Jurkat, Clone E6-1 (cell line): Measurements from ENCODE around the gene PEMT.

Experiments used
- DNase-seq: peaks from one replicate; pipeline ENCODE4 v3.0.0-alpha.2; 2011; ENCODE audit warnings: low read depth, low spot score
- H3K4me3 ChIP-seq: 2 replicates; pipeline ENCODE4 v1.5.1; 2011; ENCODE audit warnings: mild to moderate bottlenecking, low read length, control low read depth, moderate library complexity

The PEMT gene

DNA sequence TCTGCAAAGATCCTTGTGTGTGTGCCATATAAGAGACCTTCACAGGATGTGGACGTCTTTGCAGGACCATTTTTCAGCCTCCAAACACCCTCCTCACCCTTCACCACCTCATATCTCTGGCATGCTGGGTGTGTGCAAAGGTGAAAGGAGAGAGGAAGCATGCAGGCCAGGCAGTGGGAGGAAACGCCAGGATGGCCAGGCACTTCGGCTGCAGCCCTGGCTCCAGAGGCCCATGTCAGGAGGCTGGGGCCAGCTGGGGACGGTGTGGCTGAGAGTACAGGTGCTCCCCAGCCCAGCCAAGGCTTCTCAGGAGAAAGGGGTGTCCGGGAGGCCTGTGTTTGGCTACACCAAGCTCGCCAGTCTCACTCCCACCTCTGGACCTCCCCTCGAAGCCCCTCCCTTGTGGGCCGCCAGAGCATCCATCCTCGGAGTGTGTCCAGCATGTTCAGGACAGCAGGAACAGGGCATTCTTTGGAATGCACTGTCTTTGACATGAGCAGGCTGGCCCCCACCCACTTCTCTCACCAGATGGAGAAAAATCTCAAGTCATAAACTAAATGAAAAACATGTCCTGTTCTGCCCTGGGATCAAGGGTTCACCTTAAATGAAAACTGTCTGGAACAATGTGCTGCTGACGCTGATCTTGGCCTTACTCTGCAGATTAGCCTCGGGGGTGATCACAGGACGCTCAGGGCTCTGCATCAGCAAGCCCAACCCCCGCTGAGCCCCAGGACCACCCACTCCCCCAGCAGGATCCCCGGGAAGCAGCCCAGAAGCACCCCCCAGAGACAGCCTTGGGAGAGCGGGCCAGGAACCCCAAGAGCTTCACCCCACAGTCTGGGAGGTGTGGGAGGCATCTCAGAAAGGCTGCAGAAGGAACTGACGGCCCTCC lies 15.9 kb downstream of the PEMT start:
- no peak for DNase-seq

DNA sequence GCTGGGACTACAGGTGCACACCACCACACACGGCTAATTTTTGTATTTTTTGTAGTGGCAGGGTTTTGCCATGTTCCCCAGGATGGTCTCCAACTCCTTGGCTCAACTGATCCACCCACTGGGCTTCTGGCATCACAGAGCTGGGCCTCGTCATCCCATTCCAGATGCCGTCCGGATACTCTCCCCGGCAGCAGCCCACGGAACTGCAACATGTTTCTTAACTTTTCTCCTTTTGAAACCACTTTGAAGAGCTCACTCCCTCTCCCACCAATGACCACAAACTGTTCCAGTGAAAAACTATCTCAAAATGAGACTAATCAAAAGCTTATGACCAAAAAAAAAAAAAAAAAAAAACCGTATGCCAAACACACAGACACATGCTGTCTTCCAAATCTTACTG lies 17.6 kb downstream of the PEMT start:
- no peak for DNase-seq
- H3K4me3 ChIP-seq: no peak overlapping the region

More for the DNA sequence above, 15.9 kb downstream of the PEMT start:
- H3K4me3 ChIP-seq: no peak overlapping the region

DNA sequence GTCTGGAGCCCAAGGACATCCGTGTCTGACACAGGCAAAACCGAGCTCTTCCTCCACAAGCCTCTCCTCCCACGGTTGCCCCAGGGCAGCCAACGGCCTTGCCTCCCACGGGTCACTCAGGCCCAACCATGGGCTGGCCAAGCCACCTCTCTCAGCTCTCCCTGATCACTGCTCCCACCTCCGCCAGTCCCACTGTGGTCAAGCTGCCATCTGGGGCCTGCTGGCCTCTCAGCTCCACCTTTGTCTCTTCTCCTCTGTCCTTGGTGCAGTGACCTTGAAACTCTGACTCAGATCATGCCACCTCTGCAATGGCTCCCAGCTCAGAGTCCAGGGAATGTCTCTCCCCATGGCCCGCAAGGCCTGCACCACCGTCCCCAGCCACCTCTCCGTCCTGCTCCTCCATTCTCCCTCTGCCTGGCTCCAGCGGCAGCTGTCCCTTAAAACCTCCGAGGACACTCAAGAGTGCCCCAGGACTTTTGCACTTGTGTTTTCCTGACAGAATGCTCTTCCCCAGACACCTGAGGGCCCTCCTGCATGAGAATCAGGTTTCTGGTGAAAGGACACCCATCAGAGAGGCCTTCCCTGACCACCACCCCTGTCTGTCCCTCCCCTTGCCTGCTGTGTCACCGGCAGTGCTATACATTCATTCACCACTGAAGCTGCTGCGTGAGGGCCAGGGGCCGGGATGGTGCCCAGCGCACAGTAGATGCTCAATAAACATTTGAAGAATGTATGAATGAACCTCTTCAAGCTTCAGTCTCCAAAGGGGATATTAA lies 19.3 kb downstream of the PEMT start:
- DNase-seq: no peak
- H3K4me3 ChIP-seq: no peak overlapping the region

DNA sequence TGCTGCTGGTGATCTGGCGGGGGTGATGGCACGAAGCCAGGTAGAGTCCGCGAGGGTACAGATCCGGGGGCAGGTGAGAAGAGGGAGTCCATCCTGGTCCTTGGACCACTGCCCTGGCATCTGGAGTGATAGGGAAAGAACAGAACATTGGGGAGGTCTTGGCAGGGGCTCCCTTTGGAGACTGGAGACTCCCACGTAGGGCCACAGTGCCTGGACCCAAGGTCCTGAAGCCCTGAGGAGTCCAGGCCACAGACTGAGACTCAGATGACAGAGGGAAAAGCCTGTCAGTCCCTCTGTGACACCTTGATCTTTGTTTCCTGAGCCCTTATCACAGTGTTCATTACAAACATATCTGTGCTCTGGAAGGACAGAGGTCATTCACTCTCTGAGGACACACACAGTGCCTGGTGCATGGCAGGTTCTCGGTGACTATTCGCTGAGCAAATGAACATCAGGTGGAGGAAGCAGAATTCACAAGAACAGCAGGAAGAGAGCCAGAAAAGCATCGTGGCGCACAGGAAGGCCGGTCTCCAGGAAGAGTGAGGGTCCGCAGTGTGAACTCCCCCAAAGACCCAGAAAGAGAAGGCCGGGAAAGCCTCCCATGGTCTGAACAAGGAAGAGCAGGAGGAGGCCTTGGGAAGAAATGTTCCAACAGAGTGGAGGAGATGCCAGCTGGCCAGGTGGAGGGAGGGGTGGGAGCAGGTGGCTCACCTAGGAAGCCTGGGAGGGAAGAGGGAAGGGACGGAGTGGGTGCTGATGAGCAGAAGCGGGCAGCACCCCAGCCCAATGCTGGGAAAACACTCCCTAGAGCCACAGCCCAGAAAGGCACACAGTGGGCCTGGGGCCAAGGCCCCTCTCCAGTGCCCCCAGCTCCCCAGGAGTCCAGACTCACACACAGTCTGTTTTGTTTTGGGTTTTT lies 20.5 kb downstream of the PEMT start:
- no peak overlapping the region for H3K4me3 ChIP-seq
- DNase-seq: no peak

DNA sequence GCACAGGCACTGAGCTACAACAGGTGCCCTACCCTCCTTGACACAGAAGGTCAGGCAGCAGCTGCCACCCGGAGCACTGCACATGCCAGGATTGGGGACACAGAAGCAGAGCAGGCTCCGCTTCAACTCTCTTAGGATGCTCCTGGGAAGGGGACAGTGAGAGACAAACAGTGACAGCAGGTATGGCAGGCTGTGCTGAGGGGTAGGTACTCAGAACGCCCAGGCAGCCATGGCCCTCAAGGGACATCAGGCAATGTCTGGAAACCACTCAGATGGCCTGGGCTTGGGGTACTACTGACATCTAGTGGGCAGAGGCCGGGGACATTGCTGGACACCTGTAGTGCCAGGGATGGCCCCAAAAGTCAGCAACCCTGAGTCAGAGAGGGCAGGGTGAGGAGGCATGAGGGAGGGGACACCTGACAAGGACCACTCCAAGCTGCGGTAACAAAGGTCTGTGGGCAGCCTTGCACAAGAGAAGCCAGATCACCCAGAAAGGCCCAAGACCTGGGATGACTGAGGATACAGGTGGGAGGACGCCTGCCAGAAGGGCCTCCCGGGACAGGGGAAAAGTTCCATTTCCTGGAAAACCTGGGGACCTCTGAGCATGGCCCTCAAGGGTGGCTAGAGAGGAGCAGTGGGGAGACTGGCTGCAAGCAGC lies 21.2 kb downstream of the PEMT start:
- no peak overlapping the region for H3K4me3 ChIP-seq
- no peak for DNase-seq

DNA sequence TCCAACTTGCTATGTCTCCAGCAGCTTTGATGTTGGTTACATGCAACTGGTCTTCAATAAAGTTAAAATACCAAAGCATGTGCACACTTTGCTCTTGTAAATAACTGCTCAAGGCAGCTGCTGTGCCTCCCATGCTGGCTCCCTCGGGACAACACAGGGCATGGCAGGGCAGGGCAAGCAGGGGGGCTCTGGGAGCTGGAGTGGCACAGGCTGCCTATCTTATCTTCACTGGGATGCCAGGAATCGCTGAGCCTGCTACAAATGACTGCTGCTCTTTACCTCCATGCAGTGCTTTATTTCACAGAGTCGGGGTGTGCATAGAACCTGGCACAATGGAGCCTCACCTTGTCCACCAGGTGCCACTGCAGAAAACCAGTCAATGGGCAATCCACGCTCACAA lies 21.8 kb downstream of the PEMT start:
- no peak for DNase-seq
- H3K4me3 ChIP-seq: no peak overlapping the region

DNA sequence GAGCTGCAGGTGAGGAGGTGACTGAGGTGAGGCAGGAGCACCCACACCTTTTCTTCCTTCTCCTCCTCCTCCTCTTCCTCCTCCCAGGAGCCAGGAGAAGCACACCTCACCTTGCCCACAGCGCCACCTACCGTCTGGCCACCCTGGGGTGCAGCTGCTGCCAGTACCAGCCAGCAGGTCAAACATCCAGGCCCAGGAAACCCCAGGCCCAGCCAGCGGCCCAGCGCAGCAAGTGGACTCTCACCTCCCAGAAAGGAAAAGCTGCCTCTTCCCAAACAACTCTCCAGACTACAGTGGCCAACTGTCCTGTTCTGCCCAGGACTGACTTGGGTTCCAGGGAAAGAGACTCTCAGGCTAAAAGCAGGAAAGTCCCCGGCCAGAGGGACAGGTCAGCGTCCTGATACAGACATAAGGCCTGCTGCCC lies 22.7 kb downstream of the PEMT start:
- no peak for DNase-seq

DNA sequence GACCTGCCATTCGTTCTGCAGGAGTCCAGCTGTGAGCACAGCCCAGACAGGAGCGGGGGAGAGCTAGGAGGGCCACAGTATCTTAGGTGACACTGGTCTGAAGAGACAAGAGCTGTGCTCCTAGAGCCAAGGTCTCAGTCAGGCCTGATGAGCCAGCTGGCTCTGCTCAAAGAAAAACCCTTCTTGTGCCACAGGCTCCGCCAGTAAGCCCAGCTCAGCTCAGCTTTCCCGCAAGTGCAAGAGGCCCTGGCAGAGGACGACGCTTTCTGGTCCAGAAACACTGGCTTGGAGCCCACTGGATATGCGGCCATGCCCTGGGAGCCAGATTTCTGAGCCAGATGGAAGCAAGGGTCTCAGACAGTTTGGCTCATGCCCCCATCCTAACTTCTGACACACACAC lies 23.9 kb downstream of the PEMT start:
- no peak overlapping the region for H3K4me3 ChIP-seq
- DNase-seq: no peak

More for the DNA sequence above, 22.7 kb downstream of the PEMT start:
- no peak overlapping the region for H3K4me3 ChIP-seq

DNA sequence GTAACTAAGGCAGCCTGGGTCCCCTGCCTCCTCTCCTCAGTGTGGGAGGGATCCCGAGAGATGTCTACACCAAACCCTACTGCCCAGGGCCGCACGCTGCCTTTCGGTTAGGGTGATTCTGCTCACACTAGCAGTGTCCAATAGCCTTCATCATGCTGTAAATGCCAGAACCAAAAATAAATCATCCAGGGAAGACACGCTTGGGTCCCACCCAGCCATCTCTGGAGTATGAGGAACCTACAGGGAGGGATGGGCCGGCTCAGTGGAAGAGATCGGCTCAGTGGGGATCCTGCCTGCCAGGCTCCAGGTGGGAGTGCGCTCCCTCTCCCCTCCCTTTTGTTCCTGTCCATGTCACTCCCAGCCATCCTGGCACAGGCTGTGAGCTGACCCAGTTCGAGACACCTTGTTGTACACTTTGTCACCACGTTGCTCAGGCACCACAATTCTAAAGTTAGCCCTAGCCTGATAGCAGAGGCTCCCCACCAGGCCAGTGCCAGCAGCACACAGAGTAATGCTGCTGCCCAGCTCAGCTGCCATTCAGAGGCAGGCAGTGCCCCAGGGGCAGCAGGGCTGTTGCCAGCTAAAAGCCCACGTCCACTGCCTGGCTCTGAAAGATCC lies 24.5 kb downstream of the PEMT start:
- no peak for DNase-seq
- no peak overlapping the region for H3K4me3 ChIP-seq

DNA sequence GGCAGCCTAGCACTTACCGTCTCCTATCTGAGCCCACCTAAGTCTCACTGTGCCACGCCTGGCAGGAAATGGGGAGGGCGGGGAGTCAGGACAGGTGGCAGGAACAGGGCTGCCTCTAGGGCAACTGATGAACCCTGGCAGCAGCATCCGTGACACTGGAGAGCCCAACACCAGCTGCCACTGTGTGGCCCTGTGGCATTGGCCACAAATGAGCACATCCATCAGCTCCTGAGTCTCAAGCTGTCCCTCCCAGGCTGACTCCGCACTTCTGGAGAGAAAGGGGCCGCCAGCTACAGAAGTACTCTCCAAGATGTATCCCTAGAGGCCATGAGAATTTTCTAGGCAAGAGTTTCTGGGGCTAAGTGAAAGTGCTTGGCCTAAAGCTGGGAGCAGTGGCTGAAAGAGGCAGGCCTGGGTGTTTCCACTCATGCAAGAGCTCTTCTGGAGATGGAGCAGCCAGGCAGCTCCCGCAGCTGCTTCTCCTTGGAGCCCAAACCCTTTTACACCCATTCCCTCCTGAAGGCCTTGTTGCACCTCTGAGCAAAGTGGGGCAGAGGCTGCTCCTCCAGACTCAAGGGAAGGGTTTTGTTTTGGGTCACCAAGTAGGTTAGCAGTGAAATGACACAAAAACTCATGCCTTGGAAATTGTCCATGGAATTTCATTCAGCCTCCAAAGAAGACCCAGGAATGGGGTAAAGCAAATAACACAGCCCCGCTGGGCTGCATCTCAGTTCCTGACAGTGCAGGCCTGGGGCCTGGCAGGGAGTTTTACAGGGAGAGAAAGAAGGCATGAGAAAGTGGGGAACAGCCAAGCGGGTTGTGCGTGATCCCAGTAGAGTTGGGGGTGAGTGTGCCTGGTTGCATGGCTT lies 25.8 kb downstream of the PEMT start:
- peak; percentile 19 for DNase-seq

DNA sequence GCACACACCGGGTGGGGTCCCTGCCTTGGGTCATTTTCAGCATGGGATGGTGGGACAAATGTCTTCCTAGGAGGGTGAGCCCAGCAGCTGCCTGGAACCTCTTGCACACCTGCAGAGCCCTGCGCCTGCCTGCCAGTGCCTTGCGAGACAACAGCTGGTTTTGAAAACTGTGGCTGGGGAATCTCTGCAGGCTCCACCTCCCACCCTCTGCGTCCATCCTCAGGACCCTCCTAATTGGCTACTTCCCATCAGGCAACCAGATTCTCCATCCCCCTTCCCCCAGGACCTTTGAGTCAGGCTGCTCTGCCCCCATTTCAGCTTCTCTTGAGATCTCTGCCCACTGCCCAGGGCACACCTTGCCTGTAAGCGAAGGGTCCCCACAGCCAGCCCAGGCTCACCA lies 26.6 kb downstream of the PEMT start:
- no peak for DNase-seq

More for the DNA sequence above, 25.8 kb downstream of the PEMT start:
- no peak overlapping the region for H3K4me3 ChIP-seq

DNA sequence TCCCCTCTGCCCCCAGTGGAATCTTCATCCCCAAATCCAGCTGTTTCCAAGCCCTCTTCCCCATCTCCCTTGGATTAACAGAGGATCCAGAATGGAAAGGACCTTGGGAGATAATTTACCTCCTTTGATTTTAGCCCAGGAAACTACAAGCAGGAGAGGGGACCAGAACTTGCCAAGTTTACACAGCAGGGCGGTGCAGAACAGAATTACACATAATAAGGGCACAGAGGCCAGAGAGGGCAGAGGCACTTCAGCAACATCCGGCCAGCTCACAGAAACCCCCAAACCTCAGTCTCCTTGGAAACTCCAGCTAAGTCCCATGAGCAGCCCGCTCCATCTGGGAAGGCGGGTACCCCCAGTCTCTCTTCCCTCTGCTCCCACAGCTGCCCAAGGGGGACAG lies 27.2 kb downstream of the PEMT start:
- H3K4me3 ChIP-seq: no peak overlapping the region
- DNase-seq: no peak

More for the DNA sequence above, 26.6 kb downstream of the PEMT start:
- H3K4me3 ChIP-seq: no peak overlapping the region

DNA sequence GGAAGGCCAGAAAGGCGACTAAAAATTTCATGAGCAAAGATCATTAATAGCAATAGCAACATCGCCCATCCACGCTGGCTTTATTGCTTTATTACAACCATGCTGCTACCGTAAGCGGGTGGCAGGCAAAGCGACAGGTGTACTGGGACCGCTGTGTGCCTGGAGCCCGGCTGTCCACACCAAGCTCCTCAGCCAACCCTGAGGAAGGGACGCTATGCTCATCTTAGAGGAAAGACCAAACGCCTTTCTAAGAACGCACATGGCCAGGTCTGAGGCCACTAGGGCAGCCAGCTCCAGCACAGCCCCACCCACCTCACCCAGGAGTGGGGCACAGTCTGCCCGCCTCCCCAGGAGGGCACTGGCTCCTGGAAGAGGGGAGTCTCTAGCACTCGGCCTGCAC lies 28.0 kb downstream of the PEMT start:
- DNase-seq: no peak
- no peak overlapping the region for H3K4me3 ChIP-seq

DNA sequence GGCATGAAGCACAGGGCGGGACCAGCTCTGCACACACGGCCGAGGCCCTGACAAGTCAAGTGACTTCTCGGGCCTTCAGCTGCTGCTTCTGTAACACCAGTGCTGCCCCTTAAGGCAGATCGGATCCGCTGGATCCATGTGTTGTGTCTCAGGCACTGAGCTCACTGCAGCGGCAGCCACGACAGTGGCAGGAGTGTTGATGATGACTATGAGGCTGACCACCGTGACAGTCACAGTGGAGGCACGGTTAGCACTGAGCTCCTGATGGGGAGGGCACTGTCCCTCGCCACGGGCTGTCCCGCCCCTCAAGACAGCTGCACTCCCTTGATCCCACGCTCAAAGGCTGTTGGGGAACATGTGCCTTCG lies 29.4 kb downstream of the PEMT start:
- no peak for DNase-seq
- no peak overlapping the region for H3K4me3 ChIP-seq

DNA sequence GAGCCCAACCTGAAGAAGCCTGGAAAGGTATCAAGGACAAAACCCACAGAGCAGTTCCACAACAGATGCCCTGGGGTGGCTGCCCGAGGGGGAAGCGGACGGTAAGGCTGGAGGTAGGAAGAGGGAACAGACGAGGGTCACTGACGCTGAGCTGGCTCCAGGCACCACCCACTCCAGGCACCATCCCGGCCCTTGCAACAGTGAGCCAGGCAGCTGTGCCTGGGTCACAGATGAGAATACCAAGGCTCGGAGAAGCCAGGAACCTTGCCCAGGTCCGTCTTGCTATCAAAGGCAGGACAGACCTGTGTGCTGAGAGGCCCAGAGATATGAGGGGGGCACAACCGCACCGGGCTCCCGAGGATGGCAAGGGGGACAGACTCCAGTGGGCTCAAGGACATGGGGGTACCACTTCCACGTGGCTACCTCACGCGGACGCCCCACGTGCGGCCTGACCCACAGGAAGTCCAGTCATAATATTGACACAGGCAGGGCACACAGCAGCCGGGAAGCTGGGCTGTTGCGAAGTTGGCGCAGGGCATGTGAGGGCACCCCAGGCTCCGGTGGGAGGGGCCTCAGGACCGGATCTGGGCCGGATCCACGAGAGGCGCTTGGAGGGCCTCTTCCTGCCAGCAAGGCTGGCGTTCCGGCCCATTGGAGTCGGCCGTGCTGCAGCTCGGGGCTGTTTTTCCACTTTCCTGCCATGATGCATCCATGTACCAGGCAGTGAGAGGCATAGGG lies 29.9 kb downstream of the PEMT start:
- no peak for DNase-seq
- no peak overlapping the region for H3K4me3 ChIP-seq

DNA sequence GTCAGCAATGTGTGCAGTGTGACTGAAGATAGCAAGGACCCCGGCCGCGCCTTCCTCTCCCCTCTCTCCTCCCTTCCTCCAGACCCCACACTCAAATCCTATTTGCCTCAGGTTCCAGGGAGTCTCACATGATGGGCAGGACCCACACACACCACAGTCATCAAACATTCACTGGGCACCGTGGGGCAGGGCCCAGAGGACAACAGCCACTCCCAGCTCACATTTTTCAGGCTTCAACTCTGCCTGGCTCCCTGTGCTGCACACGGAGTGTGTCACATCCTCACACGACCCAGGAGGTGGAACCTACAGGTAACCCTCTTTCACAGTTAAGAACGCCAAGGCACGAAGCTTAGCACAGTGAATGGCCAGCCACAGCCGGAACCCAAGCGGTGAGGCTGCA lies 30.5 kb downstream of the PEMT start:
- no peak for DNase-seq
- H3K4me3 ChIP-seq: no peak overlapping the region

DNA sequence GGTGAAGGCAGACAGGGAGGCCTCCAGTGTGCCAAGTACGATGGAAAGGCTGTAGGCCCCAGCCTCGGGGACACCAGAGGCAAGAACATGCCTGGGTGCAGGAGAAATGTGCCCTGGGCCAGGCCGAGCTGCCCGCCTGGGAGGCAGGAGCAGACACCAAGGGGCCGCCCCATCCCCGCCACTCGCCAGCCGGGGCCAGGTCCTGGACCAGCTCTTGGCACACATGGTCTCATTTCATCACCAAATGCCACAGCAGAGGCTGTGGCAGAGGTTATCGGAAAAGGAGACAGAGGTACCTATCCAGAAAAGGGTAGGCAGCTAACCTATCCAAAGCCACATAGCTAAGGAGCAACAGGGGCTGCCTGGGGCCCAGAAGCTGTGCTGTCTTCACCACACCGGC lies 31.3 kb downstream of the PEMT start:
- H3K4me3 ChIP-seq: no peak overlapping the region
- DNase-seq: no peak
